ENCODE results near the gene FBRSL1. TPM values are rescaled to one million over a fixed set of nuclear protein-coding genes. Genes with fewer than 3 reads are reported as not detected.

Gene FBRSL1
- total RNA-seq, 2 experiments from 2014 or later, result 35.7 to 55.1 TPM

GRCh38 chr12:132503618-132504204 lies 13.8 kb downstream of the FBRSL1 start:
- Mint-ChIP-seq H3K4me1 (peaks cover 59% of the 10 kb centered on the region), H3K27ac (no peak overlapping the region), H3K27me3 (no peaks in the 10 kb centered on the region), H3K4me3 (no peak overlapping the region), H3K36me3 (ENCODE audit: low read depth) (no peaks in the 10 kb centered on the region), H3K9me3 (ENCODE audit: low read depth) (no peaks in the 10 kb centered on the region)
- intact Hi-C loops (cut with DNase I, micrococcal nuclease), result no loop called here
- ChIA-PET POLR2A (interaction anchor here (1.0 kb wide), 1 partner anchor 182 kb away, joined by 3 read pairs; no protein-coding TSS in a partner anchor), CTCF (interaction anchor here (0.5 to 1.3 kb wide), 2 partner anchors 20 to 43 kb away, joined by 3 to 4 read pairs; no protein-coding TSS in a partner anchor)
- no peak for DNase-seq
- ATAC-seq, result no peak

DNA sequence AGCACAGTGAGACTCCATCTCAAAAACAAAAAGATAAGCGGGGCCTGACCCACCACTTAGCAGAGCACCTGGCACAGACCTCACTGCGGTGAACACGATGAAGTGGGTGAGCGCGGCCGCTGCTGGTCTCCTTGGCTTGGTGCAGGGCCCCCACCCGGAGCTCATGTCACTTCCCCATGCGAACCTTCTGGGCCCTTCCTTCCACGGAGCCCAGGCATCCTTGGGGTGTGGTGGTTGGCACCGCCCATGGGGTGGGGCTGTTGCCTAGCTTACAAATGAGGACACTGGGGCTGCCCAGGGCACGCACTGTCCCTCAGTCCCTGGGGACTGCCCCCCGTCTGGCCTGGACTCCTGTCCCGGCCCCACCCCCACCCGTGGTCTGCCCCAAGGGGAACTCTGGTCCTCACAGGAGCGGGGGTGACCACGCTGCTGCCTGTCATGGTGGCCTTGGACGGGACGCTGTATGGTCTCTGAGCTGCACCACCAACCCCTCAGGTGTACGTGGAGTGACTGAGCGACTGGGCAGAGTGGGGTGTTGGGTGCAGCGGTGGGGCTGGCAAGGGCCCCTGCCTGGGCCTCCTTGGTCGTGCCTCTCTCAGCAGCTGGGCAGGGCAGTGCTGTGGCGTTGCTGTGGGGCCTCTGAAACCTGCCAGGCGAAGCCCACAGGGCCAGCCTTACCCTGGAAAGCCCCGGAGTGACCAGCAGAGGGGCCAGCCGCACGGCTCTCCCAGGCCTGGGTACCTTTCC lies 15.3 kb downstream of the FBRSL1 start:
- Mint-ChIP-seq H3K36me3 (ENCODE audit: low read depth) (no peaks in the 10 kb centered on the region), H3K27me3 (no peaks in the 10 kb centered on the region), H3K9me3 (ENCODE audit: low read depth) (no peaks in the 10 kb centered on the region), H3K27ac (peak overlapping the region; percentile 37), H3K4me1 (peaks cover 53% of the 10 kb centered on the region), H3K4me3 (no peak overlapping the region)
- ATAC-seq (no peak), DNase-seq (no peak)
- CTCF ChIA-PET, result interaction anchor here (2.9 kb wide), 1 partner anchor 90 kb away, joined by 9 read pairs; no protein-coding TSS in a partner anchor
- POLR2A ChIA-PET, result no interaction called here
- intact Hi-C loops (cut with DNase I, micrococcal nuclease), result no loop called here

GRCh38 chr12:132505852-132506219 lies 15.9 kb downstream of the FBRSL1 start:
- H3K9me3 Mint-ChIP-seq (ENCODE audit: low read depth), result no peaks in the 10 kb centered on the region
- ATAC-seq, result no peak
- intact Hi-C loops (cut with DNase I, micrococcal nuclease), result loop anchor here (1.0 to 2.0 kb wide), 3 partner anchors 13 to 31 kb away; no protein-coding TSS in a partner anchor
- H3K4me1 Mint-ChIP-seq, result peaks cover 48% of the 10 kb centered on the region
- H3K36me3 Mint-ChIP-seq (ENCODE audit: low read depth), result no peaks in the 10 kb centered on the region
- POLR2A ChIA-PET, result no interaction called here
- CTCF ChIA-PET, result interaction anchor here (2.9 kb wide), 1 partner anchor 90 kb away, joined by 9 read pairs; no protein-coding TSS in a partner anchor
- no peak overlapping the region for H3K4me3 Mint-ChIP-seq
- peak overlapping the region; percentile 31 for H3K27ac Mint-ChIP-seq
- H3K27me3 Mint-ChIP-seq, result no peaks in the 10 kb centered on the region
- DNase-seq, result no peak

DNA sequence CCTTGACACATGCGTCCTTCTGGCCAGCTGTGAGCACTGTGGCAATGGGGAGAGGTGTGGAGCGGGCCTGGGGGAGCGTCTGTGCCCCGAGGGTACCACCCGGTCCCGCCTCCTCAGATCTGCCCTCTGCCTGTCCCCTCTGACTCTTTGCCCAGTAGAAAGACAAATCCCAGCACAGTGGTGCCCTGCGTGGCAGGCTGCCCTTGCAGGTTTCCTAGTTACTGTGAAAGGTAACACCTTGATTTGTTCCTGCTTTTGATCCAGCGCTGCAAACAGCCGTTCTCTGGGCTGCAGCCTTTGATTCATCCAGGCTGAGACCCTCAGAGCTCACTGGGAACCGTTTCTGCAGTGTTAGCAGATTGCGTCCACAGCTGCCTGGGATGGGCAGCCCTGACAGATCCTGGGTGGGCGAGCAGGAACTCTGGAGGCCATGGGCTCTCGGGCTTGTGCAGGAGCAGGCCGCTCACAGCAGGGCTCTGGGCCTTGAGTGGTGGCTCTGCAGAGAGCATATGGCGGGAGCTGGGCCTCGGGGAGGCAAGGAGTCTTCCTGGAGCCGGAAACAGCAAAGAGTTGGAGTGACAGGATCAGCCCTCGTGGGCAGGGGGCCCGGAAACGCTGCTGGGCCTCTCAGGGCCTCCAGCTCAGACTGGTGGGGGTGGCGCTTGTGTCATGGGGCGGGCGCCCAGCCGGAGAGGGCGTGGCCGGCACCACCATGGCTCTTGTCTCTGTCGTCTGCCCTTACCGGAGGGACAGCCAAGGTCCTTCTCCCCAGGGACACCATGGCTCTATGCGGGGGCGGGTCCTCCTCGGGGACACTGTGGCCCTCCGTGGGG lies 16.6 kb downstream of the FBRSL1 start:
- Mint-ChIP-seq H3K27me3 (no peaks in the 10 kb centered on the region), H3K4me3 (peak overlapping the region; percentile 33), H3K9me3 (ENCODE audit: low read depth) (no peaks in the 10 kb centered on the region), H3K36me3 (ENCODE audit: low read depth) (no peaks in the 10 kb centered on the region), H3K27ac (peak overlapping the region; percentile 76), H3K4me1 (peaks cover 48% of the 10 kb centered on the region)
- DNase-seq (peak; percentile 89), ATAC-seq (peak; percentile 99)
- CTCF ChIA-PET, result interaction anchor here (0.6 to 2.9 kb wide), 2 partner anchors 91 to 93 kb away, joined by 3 to 9 read pairs; no protein-coding TSS in a partner anchor
- intact Hi-C loops (cut with DNase I, micrococcal nuclease), result loop anchor here (1.0 to 2.0 kb wide), 3 partner anchors 14 to 31 kb away; no protein-coding TSS in a partner anchor
- POLR2A ChIA-PET, result interaction anchor here (1.4 kb wide), 1 partner anchor 76 kb away, joined by 3 read pairs; no protein-coding TSS in a partner anchor

DNA sequence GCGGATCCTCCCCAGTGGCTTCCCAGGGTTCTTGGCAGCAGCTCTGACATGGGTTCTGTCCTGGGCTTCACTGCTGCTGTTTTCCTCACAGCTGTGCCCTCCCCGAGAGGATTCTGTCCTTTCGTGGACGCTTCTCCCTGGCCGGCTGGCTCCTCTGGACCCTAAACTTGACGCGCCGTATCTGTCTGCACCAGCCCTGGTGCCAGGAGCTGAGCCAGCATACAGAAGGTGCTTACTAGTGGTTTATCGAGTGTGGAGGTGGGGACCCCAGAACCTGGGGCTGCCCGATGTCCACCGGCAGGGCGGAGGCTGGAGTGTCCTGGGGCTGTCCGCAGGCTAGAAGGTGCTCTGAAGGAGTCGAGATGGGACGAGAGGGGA lies 17.2 kb downstream of the FBRSL1 start:
- intact Hi-C loops (cut with DNase I, micrococcal nuclease), result loop anchor here in 1 of 2 experiments (2.0 kb wide), 1 partner anchor 14 kb away; no protein-coding TSS in a partner anchor

DNA sequence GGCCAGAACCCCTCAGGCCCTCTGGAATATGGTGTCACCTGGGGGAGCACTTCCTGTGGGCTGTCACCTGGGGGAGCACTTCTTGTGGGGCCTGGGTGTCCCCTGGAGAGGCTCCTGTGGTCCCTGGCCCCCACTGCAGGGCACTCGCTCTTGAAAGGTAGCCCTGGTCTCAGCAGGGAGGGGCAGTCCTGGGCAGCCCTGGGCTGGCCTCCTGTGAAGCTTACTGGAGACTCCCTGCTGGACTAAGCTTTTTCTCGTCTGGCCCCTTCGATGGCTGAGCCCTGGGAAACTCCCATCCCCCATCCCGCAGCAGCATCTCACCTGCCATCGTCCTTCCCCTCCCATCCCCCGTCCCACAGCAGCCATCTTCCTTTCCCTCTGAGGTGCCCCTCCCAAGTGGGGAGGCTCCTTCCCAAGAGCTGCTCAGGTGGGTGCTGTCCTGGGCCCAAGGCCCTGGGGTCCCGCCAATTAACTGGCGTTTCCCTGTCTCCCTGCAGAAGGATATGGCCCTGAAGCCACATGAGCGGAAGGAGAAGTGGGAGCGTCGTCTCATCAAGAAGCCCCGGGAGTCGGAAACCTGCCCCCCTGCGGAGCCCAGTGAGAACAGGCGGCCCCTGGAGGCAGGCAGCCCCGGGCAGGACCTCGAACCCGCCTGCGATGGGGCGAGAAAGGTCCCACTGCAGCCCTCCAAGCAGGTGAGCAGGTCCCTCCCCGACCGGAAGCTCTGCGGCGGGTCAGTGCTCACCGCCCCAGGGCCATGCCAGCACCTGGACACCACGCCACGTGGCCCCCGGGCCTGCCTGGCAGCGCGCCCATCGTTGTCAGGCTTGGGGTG lies 17.9 kb downstream of the FBRSL1 start:
- ChIA-PET POLR2A (interaction anchor here (1.4 kb wide), 1 partner anchor 78 kb away, joined by 3 read pairs; no protein-coding TSS in a partner anchor), CTCF (interaction anchor here (0.9 to 2.9 kb wide), 2 partner anchors 31 to 92 kb away, joined by 4 to 9 read pairs; no protein-coding TSS in a partner anchor)
- H3K27ac Mint-ChIP-seq, result no peak overlapping the region
- intact Hi-C loops (cut with DNase I, micrococcal nuclease), result loop anchor here in 1 of 2 experiments (2.0 kb wide), 1 partner anchor 15 kb away; no protein-coding TSS in a partner anchor
- H3K9me3 Mint-ChIP-seq (ENCODE audit: low read depth), result no peaks in the 10 kb centered on the region
- no peaks in the 10 kb centered on the region for H3K27me3 Mint-ChIP-seq
- H3K4me1 Mint-ChIP-seq, result peaks cover 39% of the 10 kb centered on the region
- ATAC-seq (no peak), DNase-seq (no peak)
- no peak overlapping the region for H3K4me3 Mint-ChIP-seq
- no peaks in the 10 kb centered on the region for H3K36me3 Mint-ChIP-seq (ENCODE audit: low read depth)

More for the DNA sequence above, 17.2 kb downstream of the FBRSL1 start:
- H3K36me3 Mint-ChIP-seq (ENCODE audit: low read depth), result no peaks in the 10 kb centered on the region
- peaks cover 43% of the 10 kb centered on the region for H3K4me1 Mint-ChIP-seq
- H3K27ac Mint-ChIP-seq, result peak overlapping the region; percentile 19
- CTCF ChIA-PET, result interaction anchor here (0.6 to 2.9 kb wide), 2 partner anchors 92 to 93 kb away, joined by 3 to 9 read pairs; no protein-coding TSS in a partner anchor
- POLR2A ChIA-PET, result interaction anchor here (1.4 kb wide), 1 partner anchor 77 kb away, joined by 3 read pairs; no protein-coding TSS in a partner anchor
- peak overlapping the region; percentile 33 for H3K4me3 Mint-ChIP-seq
- DNase-seq, result no peak
- no peaks in the 10 kb centered on the region for H3K27me3 Mint-ChIP-seq
- no peak for ATAC-seq
- H3K9me3 Mint-ChIP-seq (ENCODE audit: low read depth), result no peaks in the 10 kb centered on the region

- Mint-ChIP-seq H3K4me1 (peaks cover 35% of the 10 kb centered on the region), H3K36me3 (ENCODE audit: low read depth) (no peaks in the 10 kb centered on the region), H3K27me3 (no peaks in the 10 kb centered on the region), H3K9me3 (ENCODE audit: low read depth) (no peaks in the 10 kb centered on the region), H3K27ac (no peak overlapping the region), H3K4me3 (no peak overlapping the region)
- intact Hi-C loops (cut with DNase I, micrococcal nuclease), result no loop called here
- CTCF ChIA-PET, result interaction anchor here (0.9 kb wide), 1 partner anchor 31 kb away, joined by 4 read pairs; no protein-coding TSS in a partner anchor
- POLR2A ChIA-PET, result no interaction called here
- ATAC-seq (no peak), DNase-seq (no peak)
Observed at GRCh38 chr12:132508491-132508740, 18.5 kb downstream of the FBRSL1 start.

DNA sequence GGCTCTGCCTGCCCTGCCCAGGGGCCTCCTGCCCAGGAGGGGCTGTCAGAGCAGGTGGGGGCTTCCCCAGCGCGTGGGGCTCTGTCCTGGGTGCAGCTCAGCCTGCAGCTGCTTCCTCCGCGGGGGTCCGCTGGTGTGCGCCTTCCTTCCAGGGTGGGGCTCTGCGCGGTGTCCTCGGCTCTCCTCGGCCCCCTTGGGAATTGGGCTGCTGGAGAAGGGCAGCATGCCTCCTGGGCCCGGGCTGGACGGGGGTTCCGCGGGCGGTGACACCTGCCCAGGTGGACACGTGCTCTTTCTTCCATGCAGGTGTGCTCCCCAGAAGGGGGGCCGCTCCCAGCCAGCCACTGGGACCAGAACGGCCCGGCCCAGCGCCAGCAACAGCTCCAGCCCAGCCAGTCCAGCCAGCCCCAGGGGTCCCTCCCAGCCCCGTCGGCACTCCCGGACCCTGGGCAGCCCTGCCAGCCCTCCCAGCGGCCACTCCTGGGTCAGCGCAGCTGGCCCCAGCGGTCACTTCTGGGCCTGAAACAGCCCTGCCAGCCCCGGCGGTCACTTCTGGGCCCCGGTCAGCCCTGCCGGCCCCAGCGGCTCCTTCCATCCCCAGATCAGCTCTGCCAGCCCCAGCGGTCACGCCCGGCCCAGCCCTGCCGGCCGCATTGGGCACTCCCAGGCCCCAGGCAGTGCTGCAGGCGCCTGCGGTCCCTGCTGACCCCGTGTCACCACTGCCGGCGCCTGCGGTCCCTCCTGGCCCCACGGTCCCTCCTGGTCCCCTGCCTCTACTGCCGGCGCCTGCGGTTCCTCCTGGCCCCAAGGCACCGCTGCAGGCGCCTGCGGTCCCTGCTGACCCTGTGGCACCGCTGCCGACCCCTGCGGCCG lies 19.1 kb downstream of the FBRSL1 start:
- Mint-ChIP-seq H3K4me1 (peaks cover 29% of the 10 kb centered on the region), H3K27ac (no peak overlapping the region), H3K4me3 (no peak overlapping the region), H3K36me3 (ENCODE audit: low read depth) (no peaks in the 10 kb centered on the region), H3K27me3 (no peaks in the 10 kb centered on the region), H3K9me3 (ENCODE audit: low read depth) (no peaks in the 10 kb centered on the region)
- ATAC-seq (no peak), DNase-seq (no peak)
- intact Hi-C loops (cut with DNase I, micrococcal nuclease), result no loop called here
- CTCF ChIA-PET, result interaction anchor here (0.9 kb wide), 1 partner anchor 32 kb away, joined by 4 read pairs; no protein-coding TSS in a partner anchor
- POLR2A ChIA-PET, result no interaction called here

DNA sequence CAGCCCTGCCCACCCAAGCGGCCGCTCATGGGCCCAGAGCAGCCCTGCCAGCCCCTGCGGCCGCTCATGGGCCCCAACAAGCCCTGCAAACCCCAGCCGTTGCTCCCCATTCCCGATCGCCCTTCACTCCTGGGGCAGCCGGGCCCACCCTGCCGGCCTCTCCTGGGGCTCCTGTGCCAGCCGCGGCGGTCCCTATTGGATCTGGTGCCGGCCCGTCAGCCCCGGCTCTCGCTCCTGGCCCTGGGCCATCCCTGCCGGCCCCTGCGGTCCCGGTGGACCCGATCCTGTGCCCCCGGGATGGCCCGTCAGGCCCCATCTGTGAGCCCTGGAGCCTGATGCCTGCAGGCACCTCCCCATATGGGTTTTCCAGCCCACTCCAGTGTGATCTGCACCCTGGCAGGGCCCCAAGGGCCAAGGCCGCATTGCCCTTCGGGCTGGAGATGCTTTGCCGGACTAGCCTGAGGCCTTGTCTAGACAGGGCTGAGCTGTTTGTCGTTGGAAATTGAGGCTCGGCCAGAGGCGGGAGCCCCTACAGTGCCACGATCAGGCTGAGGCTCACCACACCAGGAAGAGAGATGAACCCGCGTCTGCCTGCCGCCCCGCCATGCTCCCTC lies 20.3 kb downstream of the FBRSL1 start:
- CTCF ChIA-PET, result no interaction called here
- Mint-ChIP-seq H3K4me3 (no peak overlapping the region), H3K27ac (no peak overlapping the region), H3K27me3 (no peaks in the 10 kb centered on the region), H3K9me3 (ENCODE audit: low read depth) (no peaks in the 10 kb centered on the region), H3K36me3 (ENCODE audit: low read depth) (peaks cover 3% of the 10 kb centered on the region), H3K4me1 (peaks cover 21% of the 10 kb centered on the region)
- intact Hi-C loops (cut with DNase I, micrococcal nuclease), result no loop called here
- ATAC-seq, result no peak
- no peak for DNase-seq
- POLR2A ChIA-PET, result no interaction called here
